ENCODE measurements around the gene TMEM250. TPM values are rescaled to one million over a fixed set of nuclear protein-coding genes. Genes with fewer than 3 reads are reported as not detected.

TMEM250 gene
- total RNA-seq, 4 donors from 2014 or later: 23.5 to 35.3 (median 25.6) TPM

- Histone ChIP-seq H3K27me3 (no peaks in the 10 kb centered on the region), H3K4me3 (replicated peaks in 1 of 3) (no peak overlapping the region), H3K4me1 (peaks cover 0 to 14% of the 10 kb centered on the region in 2 donors), H3K36me3 (no peaks in the 10 kb centered on the region), H3K27ac (no peak overlapping the region), H3K9me3 (no peaks in the 10 kb centered on the region)
- DNase-seq: peak; percentile 15 to 30
- WGBS, 2 donors: 20 to 37% methylated on average over 3 to 10 of the region's 16 CpGs
- intact Hi-C loops (cut with DNase I): loop anchor here (10.0 kb wide), 1 partner anchor 141 kb away; no protein-coding TSS in a partner anchor
- TF ChIP-seq CTCF (IDR thresholded peaks at IDR 0.05) (peak in 2 of 6 experiments; percentile 6 to 24), POLR2A (IDR thresholded peaks at IDR 0.05) (no peak)
Measured at GRCh38 chr9:136143215-136144001, 24.7 kb upstream of the TMEM250 start.

- no peak overlapping the region for H3K4me3 ChIP-seq (replicated peaks in 1 of 3)
- WGBS, 2 donors: 50% methylated on average over 7 to 13 of the region's 13 CpGs
- no peaks in the 10 kb centered on the region for H3K36me3 ChIP-seq
- H3K9me3 ChIP-seq: no peaks in the 10 kb centered on the region
- TF ChIP-seq CTCF (IDR thresholded peaks at IDR 0.05) (no peak), POLR2A (IDR thresholded peaks at IDR 0.05) (no peak)
- peaks cover 0 to 14% of the 10 kb centered on the region in 2 donors for H3K4me1 ChIP-seq
- intact Hi-C loops (cut with DNase I): loop anchor here (10.0 kb wide), 1 partner anchor 142 kb away; no protein-coding TSS in a partner anchor
- DNase-seq: no peak
- H3K27ac ChIP-seq: no peak overlapping the region
- no peaks in the 10 kb centered on the region for H3K27me3 ChIP-seq
Measured at GRCh38 chr9:136142859-136143214, 24.2 kb upstream of the TMEM250 start.

GRCh38 chr9:136142414-136142796, 23.7 kb upstream of the TMEM250 start:
- no peaks in the 10 kb centered on the region for H3K9me3 ChIP-seq
- TF ChIP-seq CTCF (IDR thresholded peaks at IDR 0.05) (no peak), POLR2A (IDR thresholded peaks at IDR 0.05) (no peak)
- no peaks in the 10 kb centered on the region for H3K36me3 ChIP-seq
- WGBS, 2 donors: 72 to 76% methylated on average over 6 of the region's 6 CpGs
- H3K4me1 ChIP-seq: peaks cover 0 to 17% of the 10 kb centered on the region in 2 donors
- intact Hi-C loops (cut with DNase I): loop anchor here (10.0 kb wide), 1 partner anchor 142 kb away; no protein-coding TSS in a partner anchor
- no peak overlapping the region for H3K4me3 ChIP-seq (replicated peaks in 1 of 3)
- H3K27me3 ChIP-seq: no peaks in the 10 kb centered on the region
- DNase-seq: no peak
- H3K27ac ChIP-seq: no peak overlapping the region

GRCh38 chr9:136141682-136142413, 23.2 kb upstream of the TMEM250 start:
- no peak for TF ChIP-seq POLR2A (IDR thresholded peaks at IDR 0.05)
- no peak for TF ChIP-seq CTCF (IDR thresholded peaks at IDR 0.05)
- H3K27ac ChIP-seq: no peak overlapping the region
- no peaks in the 10 kb centered on the region for H3K36me3 ChIP-seq
- no peak for DNase-seq
- intact Hi-C loops (cut with DNase I): loop anchor here (10.0 kb wide), 1 partner anchor 143 kb away; no protein-coding TSS in a partner anchor
- no peaks in the 10 kb centered on the region for H3K27me3 ChIP-seq
- H3K9me3 ChIP-seq: no peaks in the 10 kb centered on the region
- no peak overlapping the region for H3K4me3 ChIP-seq (replicated peaks in 1 of 3)
- H3K4me1 ChIP-seq: peaks cover 0 to 21% of the 10 kb centered on the region in 2 donors
- whole genome bisulfite sequencing, 2 donors: 76 to 80% methylated on average over 10 to 13 of the region's 19 CpGs
